ENCODE data around the gene SEMA4D. TPM values are rescaled to one million over a fixed set of nuclear protein-coding genes. Genes with fewer than 3 reads are reported as not detected.

The SEMA4D gene
- total RNA-seq, 3 donors from 2014 or later = 20.9 to 26.9 (median 23.1) TPM

GRCh38 chr9:89351584-89352300, 146.2 kb downstream of the SEMA4D start:
- ATAC-seq = peak; percentile 12
- Histone ChIP-seq H3K9me3 (no peaks in the 10 kb centered on the region), H3K4me1 (ENCODE audit: low read depth) (no peaks in the 10 kb centered on the region), H3K36me3 (ENCODE audit: low read depth) (peaks cover 7% of the 10 kb centered on the region), H3K4me3 (no peak overlapping the region)
- no peak for DNase-seq
- intact Hi-C loops (cut with DNase I, micrococcal nuclease) = no loop called here
- no peak for TF ChIP-seq CTCF (IDR thresholded peaks at IDR 0.05)

- intact Hi-C loops (cut with DNase I, micrococcal nuclease) = no loop called here
- Histone ChIP-seq H3K9me3 (no peaks in the 10 kb centered on the region), H3K4me3 (no peak overlapping the region), H3K36me3 (ENCODE audit: low read depth) (peaks cover 6% of the 10 kb centered on the region), H3K4me1 (ENCODE audit: low read depth) (no peaks in the 10 kb centered on the region)
- no peak for TF ChIP-seq CTCF (IDR thresholded peaks at IDR 0.05)
- ATAC-seq (no peak), DNase-seq (no peak)
Measured at GRCh38 chr9:89350988-89351557, 146.8 kb downstream of the SEMA4D start.

- Histone ChIP-seq H3K36me3 (ENCODE audit: low read depth) (peaks cover 6% of the 10 kb centered on the region), H3K9me3 (no peaks in the 10 kb centered on the region), H3K4me1 (ENCODE audit: low read depth) (no peaks in the 10 kb centered on the region), H3K4me3 (no peak overlapping the region)
- no peak for ATAC-seq
- intact Hi-C loops (cut with DNase I, micrococcal nuclease) = no loop called here
- no peak for TF ChIP-seq CTCF (IDR thresholded peaks at IDR 0.05)
- no peak for DNase-seq
Measured at GRCh38 chr9:89349607-89350006, 148.3 kb downstream of the SEMA4D start.

- TF ChIP-seq CTCF (IDR thresholded peaks at IDR 0.05) = no peak
- Histone ChIP-seq H3K4me1 (ENCODE audit: low read depth) (no peaks in the 10 kb centered on the region), H3K36me3 (ENCODE audit: low read depth) (peaks cover 6% of the 10 kb centered on the region), H3K4me3 (no peak overlapping the region), H3K9me3 (no peaks in the 10 kb centered on the region)
- ATAC-seq (no peak), DNase-seq (no peak)
- intact Hi-C loops (cut with DNase I, micrococcal nuclease) = no loop called here
Measured at GRCh38 chr9:89347651-89348050, 150.3 kb downstream of the SEMA4D start.

- H3K4me3 ChIP-seq = no peak overlapping the region
- H3K36me3 ChIP-seq (ENCODE audit: low read depth) = peaks cover 6% of the 10 kb centered on the region
- intact Hi-C loops (cut with DNase I, micrococcal nuclease) = no loop called here
- TF ChIP-seq CTCF (IDR thresholded peaks at IDR 0.05) = no peak
- no peaks in the 10 kb centered on the region for H3K4me1 ChIP-seq (ENCODE audit: low read depth)
- DNase-seq (no peak), ATAC-seq (no peak)
- H3K9me3 ChIP-seq = no peaks in the 10 kb centered on the region
Measured at GRCh38 chr9:89346696-89347095, 151.2 kb downstream of the SEMA4D start.

All from mucosa of descending colon (tissue), 3 donors.